Activated CD4-positive, CD25-positive, alpha-beta regulatory T cell treated with anti-CD3 and anti-CD28 coated beads, Interleukin-2, amount 50 U/mL, for 16 hours (primary cell): Measurements from ENCODE around the gene EXO1.
"Not testable (repeated sequence)": the region's sequence is repeated elsewhere in the genome, so short reads cannot be mapped to it uniquely, and the experiment has no call there.

Experiments
- DNase-seq: peaks from one replicate; pipeline ENCODE4 v3.0.0-alpha.2; 2020; ENCODE audit warnings: low read depth, low spot score

EXO1 gene

DNA sequence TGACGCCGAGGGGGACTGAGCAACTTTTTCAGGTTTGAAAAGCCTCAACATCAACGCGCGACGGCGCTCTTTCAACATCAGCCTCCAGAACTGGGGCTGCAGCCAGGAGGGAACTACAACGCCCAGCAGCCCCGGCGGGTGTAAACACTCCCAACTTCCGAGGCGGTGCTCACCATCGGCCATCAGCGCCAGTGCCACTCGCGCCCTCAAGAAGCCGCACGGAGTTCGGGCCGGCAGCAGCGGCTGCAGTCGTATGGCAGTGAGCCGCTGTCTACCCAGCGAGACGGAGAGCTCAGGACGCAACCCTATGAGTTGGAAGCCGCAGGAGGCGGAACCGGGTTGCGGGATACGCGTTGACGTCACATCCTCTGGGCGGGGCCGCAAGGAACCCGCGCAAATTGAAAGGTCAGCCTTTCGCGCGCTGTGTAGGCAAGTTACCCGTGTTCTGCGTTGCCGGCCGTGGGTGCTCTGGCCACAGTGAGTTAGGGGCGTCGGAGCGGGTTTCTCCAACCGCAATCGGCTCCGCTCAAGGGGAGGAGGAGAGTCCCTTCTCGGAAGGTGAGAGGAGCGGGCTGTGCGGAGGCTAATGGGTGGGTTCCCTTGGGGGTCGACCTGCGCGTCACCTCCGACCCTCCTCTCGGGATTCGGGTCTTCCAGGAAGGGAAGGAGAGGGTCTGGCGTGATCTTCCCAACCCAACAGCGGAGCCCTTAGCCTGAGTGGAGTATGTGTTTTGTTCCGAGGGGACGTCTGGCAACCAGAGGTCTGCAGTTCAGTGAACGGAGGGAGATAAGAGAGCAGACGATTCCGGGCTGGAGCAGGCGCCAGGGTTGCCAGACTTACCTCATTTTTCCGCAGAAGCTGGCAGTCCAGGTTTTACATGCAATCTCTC lies at the start of gene EXO1:
Gene EXO1 (plus strand): TSS at position 409 of the 890 bp plus-strand sequence. CDS start 2,222 bp downstream, outside the sequence.
- peak; percentile 72 for DNase-seq

DNA sequence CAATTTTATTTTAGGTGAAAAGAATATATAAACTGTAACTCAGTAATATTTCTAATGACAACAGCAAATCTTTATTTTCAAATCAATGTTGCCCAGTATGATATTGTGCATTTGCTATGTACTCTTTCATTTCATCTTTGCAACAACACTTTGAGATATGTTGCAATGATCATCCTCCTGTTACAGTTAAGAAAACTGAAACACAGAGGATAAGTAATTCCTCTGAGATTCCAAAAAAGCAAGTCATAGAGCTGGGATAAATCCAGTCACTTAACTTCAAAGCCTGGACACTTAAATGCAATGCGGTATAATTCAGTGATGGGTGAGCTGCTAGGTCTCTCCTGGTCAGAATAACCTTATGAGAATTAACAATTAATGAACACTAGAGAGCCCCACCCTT lies 48.6 kb upstream of the EXO1 start:
- DNase-seq: no peak

DNA sequence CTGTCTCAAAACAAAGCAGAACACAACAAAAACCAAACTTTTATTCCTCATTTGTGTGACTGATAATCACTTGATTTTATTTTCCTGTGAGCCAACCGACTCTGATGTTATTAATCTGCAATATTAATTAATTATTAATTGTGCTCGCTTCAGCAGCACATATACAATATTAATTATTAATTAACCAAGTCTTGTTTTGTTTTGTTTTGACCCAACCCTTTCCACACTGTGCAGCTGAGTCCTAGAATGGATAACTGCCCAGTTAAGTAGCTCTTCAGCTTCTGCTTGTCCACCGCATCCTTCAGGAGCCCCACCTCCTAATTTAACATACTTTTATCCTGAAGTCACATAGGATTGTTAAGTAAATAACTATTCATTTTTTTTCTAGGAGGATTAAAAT lies 47.4 kb upstream of the EXO1 start:
- no peak for DNase-seq

DNA sequence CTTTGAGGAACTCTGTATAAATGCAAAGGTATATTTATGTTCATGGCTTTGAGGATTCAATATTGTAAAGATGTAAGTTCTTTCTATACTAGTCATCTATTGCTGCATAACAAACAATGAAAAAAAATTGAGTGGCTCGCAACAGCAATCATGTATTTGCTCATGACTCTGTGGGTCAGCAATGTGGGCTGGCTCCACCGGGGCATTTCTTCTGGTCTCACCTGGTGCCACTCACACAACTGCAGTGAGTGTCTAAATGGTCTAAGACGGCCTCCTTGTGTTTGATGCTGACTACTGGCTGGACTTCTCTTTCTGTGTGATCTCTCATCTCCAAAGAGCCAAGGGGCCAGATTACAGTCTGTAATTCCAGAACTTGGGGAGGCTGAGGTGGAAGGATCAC lies 45.1 kb upstream of the EXO1 start:
- DNase-seq: no peak

DNA sequence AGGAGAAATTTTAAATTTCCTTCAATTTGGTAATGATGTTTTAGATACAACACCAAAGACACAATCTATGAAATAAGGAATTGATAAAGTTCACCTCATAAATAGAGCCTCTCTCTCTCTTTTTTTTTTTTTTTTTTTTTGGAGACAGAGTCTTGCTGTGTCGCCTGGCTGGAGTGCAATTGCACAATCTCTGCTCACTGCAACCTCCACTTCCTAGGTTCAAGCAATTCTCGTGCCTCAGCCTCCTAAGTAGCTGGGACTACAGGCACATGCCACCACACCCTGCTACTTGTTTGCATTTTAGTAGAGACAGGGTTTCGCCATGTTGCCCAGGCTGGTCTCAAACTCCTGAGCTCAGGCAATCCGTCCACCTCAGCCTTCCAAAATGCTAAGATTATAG lies 43.3 kb upstream of the EXO1 start:
- not testable (repeated sequence) for DNase-seq

DNA sequence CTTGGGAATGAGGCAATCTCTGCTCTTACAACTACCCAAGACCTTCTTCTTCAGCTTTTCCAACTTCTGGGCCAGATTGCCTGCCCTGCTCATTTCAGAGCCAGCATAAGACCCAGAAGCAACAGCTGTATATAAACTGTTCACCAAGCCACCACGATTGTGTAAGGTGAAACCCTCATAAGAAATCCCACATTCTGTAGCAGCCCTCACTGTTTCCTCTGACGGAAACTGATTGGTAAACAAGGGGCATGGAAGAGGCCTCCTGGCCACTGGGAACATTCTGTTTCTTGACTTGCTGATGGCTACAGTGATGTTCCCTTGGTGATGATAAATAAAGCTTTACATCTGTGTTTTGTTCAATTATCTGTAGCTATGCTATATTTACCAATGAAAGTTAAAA lies 39.7 kb upstream of the EXO1 start:
- no peak for DNase-seq

DNA sequence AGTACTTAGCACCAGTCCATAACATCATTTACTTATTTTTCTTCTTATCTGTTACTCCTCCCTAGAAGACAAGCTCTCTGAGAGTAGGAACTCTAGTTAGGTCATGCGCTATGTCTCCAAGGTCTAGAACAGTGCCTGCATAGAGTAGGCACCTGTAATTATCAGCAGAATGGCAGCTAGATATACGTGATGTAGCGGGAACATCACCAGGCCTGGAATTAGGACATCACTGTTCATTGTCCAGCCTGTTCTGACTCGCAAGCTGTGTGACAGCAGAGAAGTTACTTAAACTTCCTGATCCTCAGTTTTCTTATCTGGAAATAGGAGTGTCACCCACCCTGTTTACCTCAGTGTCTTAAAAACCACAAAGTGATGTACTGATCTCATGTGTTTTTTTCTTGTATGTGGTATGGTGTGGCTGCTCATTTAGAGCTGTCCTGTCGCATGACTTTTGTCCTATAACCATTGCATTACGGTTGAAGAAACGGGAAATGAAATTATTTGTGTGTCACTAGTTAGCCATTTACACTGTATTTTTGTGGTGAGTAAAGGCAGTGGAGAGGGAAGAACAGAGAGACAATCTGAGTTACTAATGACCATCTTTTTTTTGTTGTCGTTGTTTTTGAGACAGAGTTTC lies 37.1 kb upstream of the EXO1 start:
- DNase-seq: no peak

DNA sequence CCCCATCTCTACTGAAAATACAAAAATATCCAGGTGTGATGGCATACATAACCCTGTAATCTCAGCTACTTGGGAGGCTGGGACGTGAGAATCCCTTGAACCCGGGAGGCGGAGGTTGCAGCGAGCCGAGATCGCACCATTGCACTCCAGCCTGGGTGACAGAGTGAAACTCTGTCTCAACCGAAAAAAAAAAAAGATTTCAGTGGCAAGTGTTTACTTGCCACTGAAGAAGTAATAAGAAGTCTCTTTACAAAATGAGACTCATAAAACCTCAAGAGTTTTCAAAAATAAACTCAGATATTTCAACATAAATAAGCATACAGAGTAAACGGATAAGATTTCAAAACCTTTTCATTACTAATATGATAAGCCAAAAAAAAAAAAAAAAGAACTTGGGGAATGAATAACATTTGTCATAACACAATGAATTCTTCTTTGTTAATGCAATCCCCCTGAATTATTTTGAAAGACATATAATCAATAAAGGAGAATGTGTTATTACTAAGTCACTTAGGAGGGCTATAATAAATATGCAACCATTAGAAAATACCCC lies 34.2 kb upstream of the EXO1 start:
- no peak for DNase-seq

DNA sequence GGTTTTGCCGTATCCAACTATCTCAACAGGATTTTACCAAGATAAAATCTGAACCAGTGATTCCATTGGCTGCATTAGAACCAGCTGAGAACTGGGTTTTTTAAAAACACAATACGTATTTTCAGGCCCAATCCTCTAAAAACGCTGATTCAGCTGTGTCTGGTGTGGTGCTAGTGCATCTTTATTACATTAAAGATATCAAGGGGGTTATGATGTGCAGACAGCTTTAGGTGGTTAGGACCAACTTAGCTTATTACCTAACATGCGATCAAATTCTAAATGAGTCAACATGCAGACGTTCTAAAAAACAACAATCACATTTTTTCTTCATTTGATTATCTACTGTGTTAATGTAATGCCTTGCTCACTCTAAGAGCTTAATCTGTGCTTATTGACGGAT lies 32.0 kb upstream of the EXO1 start:
- DNase-seq: no peak

DNA sequence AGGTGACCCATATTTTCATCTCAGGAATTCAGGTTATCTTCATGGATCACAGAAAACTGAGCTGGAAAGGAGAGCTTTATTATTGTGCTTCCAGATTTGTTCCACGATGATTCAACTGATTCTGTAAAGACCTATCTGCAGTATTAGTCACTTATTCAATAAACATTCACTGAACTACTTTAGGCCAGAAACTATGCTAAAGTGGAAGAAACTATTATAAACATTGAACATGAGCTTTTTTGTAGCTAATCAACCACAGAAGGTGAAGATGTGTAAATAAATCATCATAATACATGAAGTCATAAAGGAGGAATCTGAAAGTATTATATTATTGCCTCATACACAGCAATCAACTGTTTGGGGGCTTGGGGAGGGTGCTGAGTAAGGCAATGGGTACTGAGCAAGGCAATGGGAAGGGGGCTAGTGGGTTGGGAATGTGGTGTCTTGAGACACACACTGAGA lies 30.6 kb upstream of the EXO1 start:
- DNase-seq: no peak

DNA sequence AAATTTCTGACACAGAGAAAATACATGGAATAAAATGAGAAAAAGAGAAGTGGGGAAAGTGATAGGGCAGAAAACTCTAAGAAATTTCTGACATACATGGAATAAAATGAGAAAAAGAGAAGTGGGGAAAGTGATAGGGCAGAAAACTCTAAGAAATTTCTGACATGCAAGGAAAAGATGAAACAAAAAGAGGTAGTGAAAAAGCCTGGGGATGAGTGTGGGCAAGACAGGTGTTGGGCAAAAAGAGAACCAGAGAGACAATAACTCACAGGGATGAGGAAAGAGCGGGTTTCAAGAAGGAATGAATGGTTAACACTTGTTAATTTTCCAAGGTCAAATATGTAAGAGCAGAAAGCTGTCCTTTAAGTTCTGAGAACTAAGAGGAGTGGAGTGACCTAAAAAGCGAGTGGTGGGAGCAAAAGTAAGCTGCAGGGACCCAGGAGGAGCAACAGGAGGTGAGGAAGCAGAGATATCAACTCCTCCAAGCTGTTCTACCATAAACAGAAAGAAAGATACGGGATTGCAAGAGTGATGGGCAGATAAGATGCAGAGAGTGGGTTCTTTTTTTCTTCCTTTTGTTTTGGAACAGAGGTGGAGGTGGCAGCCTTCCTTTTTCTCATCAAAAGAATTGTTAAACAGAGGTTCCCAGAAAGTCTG lies 29.9 kb upstream of the EXO1 start:
- no peak for DNase-seq

DNA sequence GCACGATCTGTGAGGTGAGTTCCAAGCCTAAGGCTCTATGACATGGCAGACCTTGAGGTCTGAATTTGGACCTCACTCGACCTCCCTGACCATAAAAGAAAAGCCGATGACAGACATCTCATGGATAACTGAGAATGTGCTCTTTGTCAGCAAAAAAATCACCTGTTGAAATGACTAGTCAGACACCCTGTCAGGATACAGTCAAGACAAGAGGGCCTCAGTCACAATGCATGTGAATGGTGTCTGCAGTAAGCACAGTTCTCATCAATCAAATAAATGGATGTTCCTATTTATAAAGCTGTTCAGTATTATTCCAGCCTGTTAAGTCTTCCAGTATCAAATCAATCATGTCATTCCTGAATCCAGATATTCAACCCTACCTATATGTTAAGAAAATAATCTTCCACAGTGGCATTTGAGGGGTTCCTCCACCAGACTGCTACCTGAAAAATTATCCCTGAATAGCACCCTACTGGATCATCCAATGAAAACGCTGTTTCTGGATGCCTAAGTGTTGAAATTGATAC lies 28.6 kb upstream of the EXO1 start:
- no peak for DNase-seq

DNA sequence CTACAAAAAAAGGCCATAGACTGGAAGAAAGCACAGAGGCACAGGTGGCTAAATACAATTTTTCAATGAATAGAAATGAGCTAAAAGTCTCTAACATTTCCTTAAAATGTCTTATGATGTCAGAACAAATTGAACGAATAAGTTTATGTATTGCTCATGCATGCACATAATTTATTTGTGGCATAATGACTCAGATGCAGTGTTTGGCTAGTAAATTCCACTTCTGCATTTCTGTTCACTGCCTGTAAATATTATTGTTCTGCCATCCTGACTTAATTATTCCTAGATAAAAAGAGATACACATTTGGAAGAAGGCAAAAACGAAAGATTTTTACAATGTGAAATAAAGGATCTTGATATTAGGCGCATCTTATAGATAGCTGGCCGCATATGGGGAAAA lies 26.6 kb upstream of the EXO1 start:
- DNase-seq: no peak

DNA sequence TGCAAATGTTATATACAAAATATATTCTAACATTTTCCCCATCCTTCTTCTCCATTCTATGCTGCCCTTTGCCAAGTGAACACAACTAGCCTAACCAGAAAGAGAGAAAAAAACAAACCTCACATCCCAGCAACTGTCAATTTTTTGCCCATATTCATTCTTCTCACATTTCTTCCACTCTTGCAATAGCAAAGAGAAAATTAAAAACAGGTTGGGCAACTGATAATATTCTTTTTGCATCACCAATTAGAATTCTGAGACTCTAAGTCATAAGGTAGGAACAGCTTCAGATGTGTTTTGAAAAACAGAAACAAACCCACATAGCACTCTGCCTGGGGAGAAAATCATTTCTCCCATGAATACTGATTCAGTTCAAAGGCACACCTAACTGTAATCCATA lies 25.2 kb upstream of the EXO1 start:
- DNase-seq: no peak

DNA sequence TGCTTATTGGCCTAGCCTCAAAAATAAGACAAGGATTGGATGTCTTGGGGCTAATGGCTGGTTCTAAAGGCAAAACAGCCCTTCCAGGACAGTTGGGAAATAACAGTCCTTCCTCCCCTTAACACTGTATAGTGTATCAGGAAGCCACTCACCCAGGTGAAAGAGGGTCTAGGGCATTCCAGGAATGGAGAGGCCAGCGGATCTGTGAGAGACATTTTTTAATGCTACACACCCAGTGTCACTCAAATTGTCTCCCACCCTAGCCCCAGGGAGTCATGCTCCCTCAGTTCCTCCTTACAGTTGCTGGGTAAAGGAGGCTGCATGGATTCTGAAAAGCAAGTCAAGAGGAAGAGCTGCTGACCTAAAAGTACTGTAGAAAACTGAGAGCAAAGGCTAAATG lies 24.1 kb upstream of the EXO1 start:
- no peak for DNase-seq

DNA sequence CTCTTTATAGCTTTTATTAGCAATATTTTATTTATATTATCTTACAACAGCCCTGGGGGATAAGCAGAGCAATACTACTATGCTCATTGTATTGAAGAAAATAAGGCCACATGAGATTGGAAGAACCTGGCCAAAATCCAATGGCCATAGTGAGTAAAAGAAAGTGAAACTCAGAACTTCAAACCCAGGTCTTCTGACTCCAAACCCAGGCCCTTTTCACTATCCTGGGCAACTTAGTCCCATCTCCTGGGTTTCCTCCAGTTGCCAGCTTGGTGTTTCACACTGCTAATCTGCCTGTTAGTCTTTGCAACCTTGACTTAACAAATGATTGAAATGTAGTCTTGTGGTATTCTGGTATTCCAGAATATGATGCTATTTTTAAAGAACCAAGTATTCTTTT lies 22.4 kb upstream of the EXO1 start:
- DNase-seq: no peak

DNA sequence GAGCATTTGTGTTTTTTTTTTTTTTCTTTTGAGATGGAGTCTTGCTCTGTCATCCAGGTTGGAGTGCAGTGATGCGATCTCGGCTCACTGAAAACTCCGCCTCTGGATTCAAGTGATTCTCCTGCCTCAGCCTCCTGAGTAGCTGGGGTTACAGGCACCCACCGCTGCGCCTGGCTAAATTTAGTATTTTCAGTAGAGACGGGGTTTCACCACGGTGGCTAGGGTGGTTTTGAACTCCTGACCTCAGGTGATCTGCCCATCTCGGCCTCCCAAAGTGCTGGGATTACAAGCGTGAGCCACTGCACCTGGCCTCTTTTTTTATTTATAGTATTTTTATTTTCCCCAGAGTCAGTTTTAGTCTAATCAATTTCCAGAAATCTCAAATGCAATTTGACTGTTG lies 21.4 kb upstream of the EXO1 start:
- not testable (repeated sequence) for DNase-seq

DNA sequence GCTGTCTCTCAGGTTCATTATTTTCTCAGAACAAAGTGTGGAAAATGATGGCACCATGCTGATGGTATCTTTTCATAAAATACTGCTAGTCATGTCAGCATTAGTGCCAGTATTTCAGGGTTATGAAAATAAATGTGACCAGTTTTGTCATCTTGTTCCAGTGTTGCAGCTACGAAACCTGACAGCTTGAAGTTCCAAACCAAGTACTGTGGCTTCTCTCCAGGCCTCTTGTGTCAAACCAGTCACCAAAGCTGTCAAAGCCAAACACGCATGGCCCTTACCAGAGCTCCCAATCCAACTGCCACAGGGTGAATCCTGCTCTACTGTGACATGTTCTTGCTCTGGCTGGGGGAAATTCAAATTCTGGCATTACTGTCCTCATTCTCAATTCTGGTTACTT lies 20.7 kb upstream of the EXO1 start:
- DNase-seq: no peak

DNA sequence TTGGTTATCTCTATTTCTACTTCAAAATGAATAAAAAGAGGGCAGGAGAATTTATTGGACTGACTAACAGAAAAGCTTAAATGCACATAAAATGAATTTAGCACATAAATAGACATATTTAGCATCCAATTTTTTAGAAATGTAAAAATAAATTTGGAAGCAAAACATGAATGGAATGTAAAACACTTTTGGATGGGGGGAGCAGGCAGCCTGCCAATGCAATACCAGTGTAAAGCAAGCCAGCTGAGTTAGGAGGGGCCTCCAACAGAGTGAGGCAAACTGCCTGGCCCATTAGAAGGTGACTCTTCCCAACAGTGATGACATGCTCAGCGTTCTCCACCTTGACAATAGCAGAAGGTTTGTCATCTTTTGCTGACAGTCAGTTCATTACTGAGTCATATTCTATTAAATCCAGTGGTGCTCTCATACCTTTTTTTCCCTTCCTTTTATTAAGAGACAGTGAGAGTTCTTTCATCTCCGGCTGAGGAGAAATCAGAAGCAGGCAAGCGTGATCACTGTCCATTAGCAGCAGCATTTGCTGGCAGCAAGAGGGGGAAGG lies 19.5 kb upstream of the EXO1 start:
- DNase-seq: no peak

DNA sequence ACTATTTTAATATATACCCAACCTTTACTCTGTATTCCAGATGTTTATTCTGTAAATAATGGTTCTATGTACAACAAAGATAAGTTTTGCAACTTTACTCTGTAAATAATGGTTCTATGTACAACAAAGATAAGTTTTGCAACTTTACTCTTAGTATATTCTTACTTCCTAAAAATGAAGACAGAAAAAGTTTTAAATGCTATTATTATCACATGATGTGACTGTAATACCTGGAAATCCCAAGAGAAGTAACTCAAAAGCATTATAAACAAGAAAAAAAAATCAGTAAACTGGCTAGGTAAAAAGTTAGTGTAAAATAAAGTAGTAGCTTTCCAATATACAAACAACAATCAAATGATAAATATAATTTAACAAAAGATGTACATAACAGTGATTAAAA lies 18.5 kb upstream of the EXO1 start:
- no peak for DNase-seq

DNA sequence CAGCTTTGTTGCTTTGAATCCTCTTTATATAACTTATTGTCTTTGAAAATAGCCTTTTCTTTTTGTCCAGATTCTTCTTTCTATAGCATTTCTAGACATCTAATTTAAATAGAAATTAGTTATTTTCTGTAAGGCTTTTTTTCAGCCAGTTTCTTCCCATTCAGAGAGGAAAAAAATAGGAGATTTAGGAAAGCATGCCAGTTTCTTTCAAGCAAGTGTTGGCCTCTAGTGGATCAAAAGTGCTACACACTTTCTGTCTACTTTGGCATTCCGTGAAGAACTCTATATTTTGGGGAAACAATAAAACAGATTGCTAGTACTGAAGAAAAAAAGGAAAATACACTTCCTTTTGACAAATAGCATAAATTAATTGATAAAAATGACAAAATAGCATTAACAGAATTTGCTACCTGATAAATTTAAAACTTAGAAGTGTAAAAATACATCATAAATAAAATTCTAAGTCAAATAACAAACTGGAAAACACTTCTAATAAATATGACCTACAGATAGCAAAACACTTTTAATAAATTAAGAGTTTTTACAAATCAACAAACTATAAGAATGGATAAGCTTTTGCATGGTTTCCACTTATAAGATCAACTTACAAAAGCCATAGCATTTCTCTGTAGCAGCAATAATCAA lies 13.1 kb upstream of the EXO1 start:
- DNase-seq: no peak
